PC-9 (cell line): ENCODE results near the gene NRP1. TPM values are rescaled to one million over a fixed set of nuclear protein-coding genes. Genes with fewer than 3 reads are reported as not detected.
"Not testable (repeated sequence)": the region's sequence is repeated elsewhere in the genome, so short reads cannot be mapped to it uniquely, and the experiment has no call there.

Experiments
- Bru-seq: library from RNA; stranded (reverse); fragments of 400-500 nt; gene quantifications from one replicate; lab custom pipeline; 2021; lab: Mats Ljungman, UMichigan
- BruChase-seq, 2 experiments: library from RNA; stranded (reverse); fragments of 400-500 nt; gene quantifications; one replicate each; lab custom pipeline; 2021; lab: Mats Ljungman, UMichigan
- BruUV-seq: library from RNA; stranded (reverse); fragments of 400-500 nt; replicated peaks from 2 replicates; lab custom pipeline; 2021; lab: Mats Ljungman, UMichigan
- CTCF ChIA-PET: fragments of 300-600 bp; sonication (Branson Sonifier 250); formaldehyde crosslinking; loops from one replicate; lab custom pipeline; 2022; ENCODE audit warnings: antibody characterized with exemption; lab: Charles Lee
- POLR2A ChIA-PET: fragments of 300-600 bp; sonication (Branson Sonifier 250); formaldehyde crosslinking; loops from one replicate; lab custom pipeline; 2022; ENCODE audit warnings: antibody characterized with exemption; ENCODE audit not compliant: unreplicated experiment; lab: Charles Lee
- DNase-seq, 2 experiments: peaks; one replicate each; pipeline versions ENCODE4 v3.0.0 to v3.0.0-alpha.2; 2015 to 2022; ENCODE audit warnings: mixed read lengths in 1 of 2
- H2AFZ ChIP-seq: fragments of 200-600 bp; sonication (generic); 2 replicates; pipeline ENCODE4 v1.8.1; 2017; ENCODE audit warnings: antibody characterized with exemption
- H3F3A ChIP-seq: fragments of 200-600 bp; sonication (generic); 2 replicates; pipeline ENCODE4 v1.8.1; 2017; ENCODE audit warnings: antibody characterized with exemption, mild to moderate bottlenecking, low read depth; ENCODE audit not compliant: insufficient read depth
- H3K27ac ChIP-seq: fragments of 200-600 bp; sonication (generic); 2 replicates; pipeline ENCODE4 v1.6.1; 2016; ENCODE audit warnings: mixed run types
- H3K27me3 ChIP-seq: fragments of 200-600 bp; sonication (generic); 2 replicates; pipeline ENCODE4 v1.6.1; 2016; ENCODE audit warnings: low read depth, mixed run types; ENCODE audit not compliant: insufficient read depth
- H3K36me3 ChIP-seq: fragments of 200-600 bp; sonication (generic); 2 replicates; pipeline ENCODE4 v1.6.1; 2016; ENCODE audit warnings: low read depth, mixed run types
- H3K4me1 ChIP-seq: fragments of 200-600 bp; sonication (generic); replicated peaks from 2 replicates; pipeline ENCODE4 v1.6.1; 2016; ENCODE audit warnings: mixed run types; ENCODE audit not compliant: insufficient read depth
- H3K4me2 ChIP-seq: fragments of 200-600 bp; sonication (generic); 2 replicates; pipeline ENCODE4 v1.6.1; 2017; ENCODE audit warnings: mixed run types
- H3K4me3 ChIP-seq: fragments of 200-600 bp; sonication (generic); 2 replicates; pipeline ENCODE4 v1.6.1; 2016; ENCODE audit warnings: mixed run types
- H3K79me2 ChIP-seq: fragments of 200-600 bp; sonication (generic); 2 replicates; pipeline ENCODE4 v1.6.1; 2017; ENCODE audit warnings: low read depth, mixed run types
- H3K9me2 ChIP-seq: fragments of 200-600 bp; sonication (generic); 2 replicates; pipeline ENCODE4 v1.8.1; 2017; ENCODE audit warnings: mild to moderate bottlenecking; ENCODE audit not compliant: insufficient read depth
- H3K9me3 ChIP-seq: fragments of 200-600 bp; sonication (generic); 2 replicates; pipeline ENCODE4 v1.8.1; 2016; ENCODE audit warnings: low read depth; ENCODE audit not compliant: insufficient read depth
- H4K20me1 ChIP-seq: fragments of 200-600 bp; sonication (generic); 2 replicates; pipeline ENCODE4 v1.8.1; 2017; ENCODE audit not compliant: insufficient read depth
- CTCF ChIP-seq: fragments of 200-600 bp; sonication (generic); conservative IDR thresholded peaks from 2 replicates; pipeline ENCODE4 v1.6.1; 2017; ENCODE audit warnings: mixed run types, antibody characterized with exemption, mild to moderate bottlenecking, moderate library complexity
- EZH2 ChIP-seq: fragments of 200-600 bp; sonication (generic); IDR thresholded peaks from 2 replicates; pipeline ENCODE4 v1.8.0; 2017; ENCODE audit warnings: antibody characterized with exemption, low read depth
- intact Hi-C: fragments of 100-400 bp; cut with micrococcal nuclease; formaldehyde crosslinking; loops from one replicate; pipeline ENCODE4 v1.10.0; 2022; ENCODE audit not compliant: unreplicated experiment
- long read RNA-seq: library from polyadenylated mRNA; stranded (forward); transcript quantifications from one replicate; pipeline ENCODE4 v2.0.0, GENCODE V29; 2022
- total RNA-seq: library from RNA; stranded (reverse); gene quantifications from 2 replicates; pipeline ENCODE4 v1.2.3, GENCODE V29; 2021

The NRP1 gene
- total RNA-seq (21.7 and 30.5 TPM in 2 replicates), Bru-seq, nascent RNA (percentile 78 among the genes with signal in this experiment), BruChase-seq, experiment 1, labeled RNA remaining after a 2-hour chase (percentile 55 among the genes with signal in this experiment), BruChase-seq, experiment 2, labeled RNA remaining after a 6-hour chase (percentile 72 among the genes with signal in this experiment)
- long read RNA-seq, partial matches to known transcripts, result 5 of 12 reads
- long read RNA-seq, other reads (novel, unspliced or antisense), result 4 of 12 reads

GRCh38 chr10:33334153-33334804 lies at the start of gene NRP1:
TSS of gene NRP1 (minus strand) at chr10:33334667. CDS start at chr10:33334382, 285 bp downstream.
- H3K36me3 ChIP-seq, result peaks cover 22% of the 10 kb centered on the region
- DNase-seq, result peak in 1 of 2 experiments; percentile 25
- no peaks in the 10 kb centered on the region for H3K9me2 ChIP-seq
- peaks cover 32% of the 10 kb centered on the region for H3K4me1 ChIP-seq
- no peaks in the 10 kb centered on the region for H3K9me3 ChIP-seq
- no peaks in the 10 kb centered on the region for H3K27me3 ChIP-seq
- peak within 1 kb of the TSS; percentile 92 for H3K4me3 ChIP-seq
- H3K27ac ChIP-seq, result peak within 1 kb of the TSS; percentile 79
- CTCF ChIA-PET, result interaction anchor here (0.6 to 0.7 kb wide), 5 partner anchors 16 to 1303 kb away, joined by 3 to 5 read pairs (median 4); no protein-coding TSS in a partner anchor
- peaks cover 51% of the 10 kb centered on the region for H3K79me2 ChIP-seq
- H4K20me1 ChIP-seq, result no peaks in the 10 kb centered on the region
- TF ChIP-seq EZH2 (no peak), CTCF (no peak)
- POLR2A ChIA-PET, result interaction anchor here (0.6 to 0.8 kb wide), 4 partner anchors 198 to 1827 kb away, joined by 4 to 10 read pairs (median 4); no protein-coding TSS in a partner anchor
- H3K4me2 ChIP-seq, result peak within 1 kb of the TSS; percentile 91
- TSS peak; percentile 31 for BruUV-seq
- peaks cover 7% of the 10 kb centered on the region; the same call in 1 of the 2 replicates for H3F3A ChIP-seq
- H2AFZ ChIP-seq, result peak within 1 kb of the TSS; percentile 87
- intact Hi-C loops, result loop anchor here (2.0 to 10.0 kb wide), 7 partner anchors 62 to 1658 kb away; no protein-coding TSS in a partner anchor

GRCh38 chr10:33384201-33384600 lies 49.7 kb upstream of the NRP1 start:
- H3K27me3 ChIP-seq, POLR2A ChIA-PET, H3K9me3 ChIP-seq, CTCF ChIA-PET, H4K20me1 ChIP-seq, H3K27ac ChIP-seq, H3K4me3 ChIP-seq, H3K4me1 ChIP-seq, BruUV-seq, H3K9me2 ChIP-seq, H3K79me2 ChIP-seq, H3F3A ChIP-seq, H2AFZ ChIP-seq, DNase-seq, H3K36me3 ChIP-seq, H3K4me2 ChIP-seq, intact Hi-C loops: not testable (repeated sequence)

- H3K27ac ChIP-seq, result no peak overlapping the region
- no peaks in the 10 kb centered on the region for H3K9me2 ChIP-seq
- no peaks in the 10 kb centered on the region for H3K4me1 ChIP-seq
- no peaks in the 10 kb centered on the region for H3F3A ChIP-seq
- no peak for DNase-seq
- ChIA-PET POLR2A (no interaction called here), CTCF (no interaction called here)
- H3K4me3 ChIP-seq, result no peak overlapping the region
- no peaks in the 10 kb centered on the region for H3K27me3 ChIP-seq
- H3K9me3 ChIP-seq, result no peaks in the 10 kb centered on the region
- H2AFZ ChIP-seq, result no peak overlapping the region; the same call in 1 of the 2 replicates
- BruUV-seq, result no TSS peak
- H3K79me2 ChIP-seq, result no peaks in the 10 kb centered on the region
- intact Hi-C loops, result no loop called here
- no peak overlapping the region for H3K4me2 ChIP-seq
- H3K36me3 ChIP-seq, result no peaks in the 10 kb centered on the region
- TF ChIP-seq EZH2 (no peak), CTCF (no peak)
- no peaks in the 10 kb centered on the region for H4K20me1 ChIP-seq
Observed at GRCh38 chr10:33382921-33383713, 48.6 kb upstream of the NRP1 start.
